ENCODE measurements around the gene CAMK4.

DNA sequence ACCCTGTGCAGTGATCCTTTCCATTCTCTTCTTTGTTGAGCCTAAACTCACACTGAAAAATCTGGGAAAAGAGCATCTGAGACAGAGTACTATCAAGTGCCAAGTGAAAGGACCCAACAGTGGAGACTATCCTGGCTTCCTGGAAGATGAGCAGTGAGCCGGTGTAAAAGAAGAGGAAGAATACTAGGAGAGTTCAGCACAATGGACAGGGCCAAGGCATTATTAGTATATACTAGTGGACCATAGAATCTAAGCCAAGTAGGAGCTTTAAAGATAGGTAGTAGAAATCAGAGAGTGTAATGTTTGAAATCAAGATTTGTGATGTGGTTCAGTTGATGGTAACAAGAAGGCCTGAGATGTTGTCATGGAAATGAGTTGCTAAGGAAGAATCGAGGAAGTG, 140.8 kb downstream of the CAMK4 start:
- TF ChIP-seq, protein P1, sequence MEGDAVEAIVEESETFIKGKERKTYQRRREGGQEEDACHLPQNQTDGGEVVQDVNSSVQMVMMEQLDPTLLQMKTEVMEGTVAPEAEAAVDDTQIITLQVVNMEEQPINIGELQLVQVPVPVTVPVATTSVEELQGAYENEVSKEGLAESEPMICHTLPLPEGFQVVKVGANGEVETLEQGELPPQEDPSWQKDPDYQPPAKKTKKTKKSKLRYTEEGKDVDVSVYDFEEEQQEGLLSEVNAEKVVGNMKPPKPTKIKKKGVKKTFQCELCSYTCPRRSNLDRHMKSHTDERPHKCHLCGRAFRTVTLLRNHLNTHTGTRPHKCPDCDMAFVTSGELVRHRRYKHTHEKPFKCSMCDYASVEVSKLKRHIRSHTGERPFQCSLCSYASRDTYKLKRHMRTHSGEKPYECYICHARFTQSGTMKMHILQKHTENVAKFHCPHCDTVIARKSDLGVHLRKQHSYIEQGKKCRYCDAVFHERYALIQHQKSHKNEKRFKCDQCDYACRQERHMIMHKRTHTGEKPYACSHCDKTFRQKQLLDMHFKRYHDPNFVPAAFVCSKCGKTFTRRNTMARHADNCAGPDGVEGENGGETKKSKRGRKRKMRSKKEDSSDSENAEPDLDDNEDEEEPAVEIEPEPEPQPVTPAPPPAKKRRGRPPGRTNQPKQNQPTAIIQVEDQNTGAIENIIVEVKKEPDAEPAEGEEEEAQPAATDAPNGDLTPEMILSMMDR (IDR thresholded peaks at IDR 0.05): no peak
- no peak for TF ChIP-seq POLR2A (IDR thresholded peaks at IDR 0.05)

Measured in thyroid gland (tissue), 4 donors.